ENCODE data around the gene ADAMTS14.

DNA sequence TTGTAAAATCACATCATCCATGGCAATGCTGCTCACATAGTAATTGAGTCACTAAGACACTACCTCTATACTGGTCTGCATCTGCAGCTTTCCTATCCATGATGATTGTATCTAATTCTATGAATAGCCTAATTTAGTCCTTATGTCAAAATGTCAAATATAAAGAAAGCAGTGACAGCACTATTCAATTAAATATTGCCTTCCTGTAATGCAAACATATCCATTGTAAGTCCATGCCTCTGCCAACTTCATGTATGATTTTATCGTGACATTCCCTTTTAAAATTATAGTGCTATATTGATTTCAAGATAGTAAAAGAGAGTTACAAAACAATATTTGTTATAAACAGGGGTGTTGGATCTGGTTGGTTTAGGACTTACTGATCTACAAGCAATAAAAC lies 138.7 kb downstream of the ADAMTS14 start:
- TF ChIP-seq PPARA (CRISPR knock-in tag; IDR thresholded peaks at IDR 0.05; ENCODE audit: borderline replicate concordance) (no peak), TCF4 (CRISPR knock-in tag; IDR thresholded peaks at IDR 0.05; ENCODE audit: borderline replicate concordance) (0 out of 2 replicates have a peak, but pooled peaks have one; percentile 19), BACH2 (CRISPR knock-in tag; IDR thresholded peaks at IDR 0.05; ENCODE audit: borderline replicate concordance) (no peak), ZFP3 (CRISPR knock-in tag; IDR thresholded peaks at IDR 0.05) (no peak), OSR1 (CRISPR knock-in tag; IDR thresholded peaks at IDR 0.05) (no peak), GLIS3 (CRISPR knock-in tag; IDR thresholded peaks at IDR 0.05) (no peak), ZNF70 (CRISPR knock-in tag; IDR thresholded peaks at IDR 0.05) (no peak), TOX (CRISPR knock-in tag; IDR thresholded peaks at IDR 0.05; ENCODE audit: borderline replicate concordance) (no peak)
- TF ChIP-seq, protein P1, sequence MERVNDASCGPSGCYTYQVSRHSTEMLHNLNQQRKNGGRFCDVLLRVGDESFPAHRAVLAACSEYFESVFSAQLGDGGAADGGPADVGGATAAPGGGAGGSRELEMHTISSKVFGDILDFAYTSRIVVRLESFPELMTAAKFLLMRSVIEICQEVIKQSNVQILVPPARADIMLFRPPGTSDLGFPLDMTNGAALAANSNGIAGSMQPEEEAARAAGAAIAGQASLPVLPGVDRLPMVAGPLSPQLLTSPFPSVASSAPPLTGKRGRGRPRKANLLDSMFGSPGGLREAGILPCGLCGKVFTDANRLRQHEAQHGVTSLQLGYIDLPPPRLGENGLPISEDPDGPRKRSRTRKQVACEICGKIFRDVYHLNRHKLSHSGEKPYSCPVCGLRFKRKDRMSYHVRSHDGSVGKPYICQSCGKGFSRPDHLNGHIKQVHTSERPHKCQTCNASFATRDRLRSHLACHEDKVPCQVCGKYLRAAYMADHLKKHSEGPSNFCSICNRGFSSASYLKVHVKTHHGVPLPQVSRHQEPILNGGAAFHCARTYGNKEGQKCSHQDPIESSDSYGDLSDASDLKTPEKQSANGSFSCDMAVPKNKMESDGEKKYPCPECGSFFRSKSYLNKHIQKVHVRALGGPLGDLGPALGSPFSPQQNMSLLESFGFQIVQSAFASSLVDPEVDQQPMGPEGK (CRISPR knock-in tag; IDR thresholded peaks at IDR 0.05; ENCODE audit: borderline replicate concordance) = no peak

Data from SK-N-SH treated with all-trans-retinoic acid at 6 μM for 48 hours (cell line).